AG09309 (cell line): ENCODE data around the gene EVL.

Experiments used
- DNase-seq: peaks from one replicate; pipeline ENCODE4 v3.0.0-alpha.2; 2010; ENCODE audit warnings: low read depth
- H3K4me3 ChIP-seq: 2 replicates; pipeline ENCODE4 v1.5.1; 2011; ENCODE audit warnings: mild to moderate bottlenecking, low read depth, low read length, moderate library complexity; ENCODE audit not compliant: control insufficient read depth
- CTCF ChIP-seq: IDR thresholded peaks from 2 replicates; pipeline ENCODE4 v1.5.1; 2011; ENCODE audit warnings: mild to moderate bottlenecking, low read depth, low read length, inconsistent platforms; ENCODE audit not compliant: insufficient read depth, control insufficient read depth; ENCODE audit errors: missing control alignments

EVL gene

GRCh38 chr14:100144996-100145646 is 79.9 kb downstream of the EVL start:
- no peak for TF ChIP-seq CTCF
- DNase-seq: no peak
- no peak overlapping the region for H3K4me3 ChIP-seq

DNA sequence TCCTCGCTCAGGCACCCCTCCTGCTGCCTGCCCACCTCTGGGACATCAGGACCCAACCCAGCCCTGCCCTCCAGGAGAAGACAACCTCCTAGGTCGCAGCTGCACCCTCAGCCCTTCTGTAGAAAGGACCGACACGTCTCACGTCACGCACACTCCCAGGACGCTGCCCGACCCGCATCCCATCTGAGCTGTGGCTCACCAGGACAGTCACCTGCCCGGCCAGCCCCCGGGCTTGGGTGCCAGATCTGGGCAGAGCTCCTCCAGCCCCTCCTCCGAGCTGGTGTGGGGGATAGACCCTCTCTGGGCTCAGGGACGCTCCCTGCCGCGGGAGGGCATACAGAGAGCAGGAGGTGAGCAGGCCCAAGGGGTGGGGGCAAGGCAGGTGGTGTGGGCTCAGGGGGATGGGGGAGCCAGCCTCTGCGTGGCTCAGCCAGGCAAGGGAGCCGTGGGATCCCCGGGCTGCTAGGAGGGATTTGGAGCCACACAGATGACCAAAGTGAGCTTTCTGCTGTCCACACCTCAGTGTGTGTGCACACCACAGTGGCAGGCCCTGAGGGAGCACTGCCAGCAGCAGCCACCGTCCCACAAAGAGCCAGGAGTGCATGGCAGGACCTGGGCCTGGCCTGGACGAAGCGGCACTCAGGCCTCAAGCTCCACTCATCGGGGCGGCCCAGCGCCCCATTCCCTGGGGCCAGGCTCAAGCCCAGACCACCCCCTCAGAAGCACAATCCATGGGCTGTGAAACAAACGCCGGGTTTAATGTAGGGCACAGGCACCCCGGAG is 80.7 kb downstream of the EVL start:
- no peak for TF ChIP-seq CTCF
- no peak overlapping the region for H3K4me3 ChIP-seq
- no peak for DNase-seq

DNA sequence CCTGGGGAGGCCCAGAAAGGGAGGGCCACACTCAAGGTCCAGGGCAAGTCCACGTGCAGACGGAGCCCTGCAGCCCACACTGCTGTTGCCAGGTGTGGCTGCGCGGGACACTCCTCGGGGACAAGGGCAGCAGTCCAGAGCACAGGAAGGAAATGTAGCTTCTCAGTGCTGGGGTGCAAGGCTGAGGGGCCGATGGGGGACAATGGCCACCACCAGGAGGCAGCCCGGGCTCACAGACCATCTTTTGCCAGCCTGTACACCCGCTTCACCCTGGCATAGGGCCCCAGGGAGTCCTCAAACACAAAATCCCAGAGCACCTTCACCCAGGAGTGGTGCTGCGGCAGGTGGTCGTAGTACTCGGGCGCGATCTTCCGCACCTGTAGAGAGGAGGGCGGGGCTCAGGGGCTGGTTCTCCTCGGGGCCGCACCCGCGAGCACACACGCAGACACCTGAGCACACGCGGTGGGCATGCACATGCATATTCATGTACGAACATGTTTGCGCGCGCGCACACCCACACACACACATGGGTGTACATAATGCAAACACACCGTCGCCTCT is 81.4 kb downstream of the EVL start:
- DNase-seq: no peak
- H3K4me3 ChIP-seq: no peak overlapping the region
- no peak for TF ChIP-seq CTCF

DNA sequence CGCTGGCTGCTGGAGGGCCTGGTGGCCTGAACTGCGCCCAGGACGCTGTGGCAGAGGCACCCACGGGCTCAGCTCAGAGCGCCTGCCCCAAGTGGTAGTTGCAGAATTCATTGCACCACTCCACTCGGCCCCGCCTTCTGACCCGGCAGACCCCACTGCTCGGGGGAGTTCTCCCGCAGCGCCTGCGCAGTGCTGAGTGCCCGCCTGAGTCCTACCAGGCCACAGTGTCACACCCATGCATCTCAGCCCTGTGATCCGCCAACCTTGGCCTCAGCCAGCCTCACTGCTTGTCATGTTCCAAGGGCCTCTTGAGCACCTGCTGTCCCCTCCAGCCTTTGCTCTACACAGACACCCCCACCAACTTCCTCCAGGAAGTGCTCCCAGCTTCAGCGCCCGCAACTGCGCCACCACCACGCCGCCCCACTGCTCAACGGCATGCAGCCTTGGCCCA is 82.0 kb downstream of the EVL start:
- TF ChIP-seq CTCF: no peak
- no peak overlapping the region for H3K4me3 ChIP-seq
- DNase-seq: no peak

DNA sequence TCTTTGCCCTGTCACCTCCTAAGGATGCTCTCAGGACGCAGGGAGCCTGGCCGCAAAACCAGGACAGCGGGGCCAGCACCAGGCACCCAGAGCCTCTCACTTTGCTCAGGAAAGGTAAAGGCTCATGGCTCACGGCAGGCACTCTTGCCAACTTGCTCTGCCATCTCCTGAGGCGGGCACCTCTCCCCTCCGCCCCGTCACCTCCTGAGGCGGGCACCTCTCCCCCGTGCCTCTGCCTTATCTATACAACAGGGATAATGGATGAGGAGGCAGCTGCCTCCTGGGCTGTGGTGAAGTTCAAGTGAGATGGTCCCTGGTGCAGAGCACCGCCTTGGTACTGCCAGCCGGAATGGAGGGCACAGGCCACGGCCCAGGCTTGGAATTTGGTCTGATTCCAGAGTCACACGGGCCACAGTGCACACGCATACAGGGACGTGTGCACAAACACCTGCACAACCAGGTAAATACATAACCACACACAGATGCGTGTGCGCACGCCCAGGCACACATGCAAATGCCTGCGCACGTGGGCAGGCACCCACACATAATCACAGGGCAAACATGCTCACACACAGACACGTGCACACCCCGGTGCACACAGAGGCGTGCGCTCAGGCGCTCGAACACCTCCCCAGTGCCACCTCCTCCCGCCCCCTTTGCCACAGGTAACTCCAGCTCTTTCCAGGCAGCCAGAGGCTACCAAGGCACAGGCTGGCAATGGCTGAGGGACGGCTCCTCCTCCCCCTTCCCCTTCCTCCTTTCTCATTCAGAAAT is 82.7 kb downstream of the EVL start:
- no peak for DNase-seq
- no peak overlapping the region for H3K4me3 ChIP-seq
- TF ChIP-seq CTCF: no peak

DNA sequence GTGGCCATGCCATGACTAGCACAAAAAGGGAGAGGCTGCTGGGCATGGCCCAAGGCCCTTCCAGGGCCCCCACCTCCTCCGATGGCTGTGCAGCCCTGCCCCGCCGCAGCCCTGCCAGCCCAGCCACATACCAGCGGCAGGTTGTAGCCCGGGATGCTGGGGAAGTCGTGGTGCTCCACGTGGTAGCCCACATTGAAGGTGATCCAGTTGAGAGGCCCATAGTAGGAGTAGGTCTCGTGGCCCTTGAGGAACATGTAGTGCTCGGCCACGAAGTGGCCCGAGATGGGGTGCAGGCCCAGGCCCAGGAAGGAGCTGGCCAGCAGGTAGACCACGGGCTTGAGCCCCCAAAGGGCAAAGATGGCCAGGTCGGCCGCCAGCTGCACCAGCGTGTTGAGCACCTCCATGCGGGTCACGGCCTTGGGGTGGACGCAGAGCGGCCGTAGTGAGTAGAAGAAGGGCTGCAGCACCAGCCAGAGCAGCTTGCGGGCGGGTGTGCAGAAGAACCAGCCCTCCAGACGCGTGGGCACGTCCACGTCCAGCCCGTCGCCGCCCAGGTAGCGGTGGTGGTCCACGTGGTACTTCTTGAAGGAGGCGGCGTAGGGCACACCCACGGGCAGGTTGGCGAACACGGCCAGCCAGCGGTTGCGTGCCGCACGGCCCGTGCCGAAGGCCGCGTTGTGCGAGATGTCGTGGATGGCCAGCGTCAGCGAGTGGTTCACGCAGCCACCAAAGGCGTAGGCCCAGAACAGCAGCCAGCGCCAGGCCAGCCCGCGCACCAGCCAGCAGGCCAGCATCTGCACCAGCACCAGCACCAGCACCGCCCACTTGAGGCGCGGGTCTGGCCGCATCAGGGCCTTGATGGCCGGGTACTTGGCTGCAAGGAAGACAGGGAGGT is 83.9 kb downstream of the EVL start:
- no peak for DNase-seq
- no peak for TF ChIP-seq CTCF
- H3K4me3 ChIP-seq: no peak overlapping the region
